Measurements from ENCODE around the gene ZNF503. TPM values are rescaled to one million over a fixed set of nuclear protein-coding genes. Genes with fewer than 3 reads are reported as not detected.

The ZNF503 gene
- total and polyA plus RNA-seq, 2 of the 8 experiments (the other 6 are each of a cell fraction or from before 2014, with no cell fraction given), result 0.03 to 0.13 TPM

DNA sequence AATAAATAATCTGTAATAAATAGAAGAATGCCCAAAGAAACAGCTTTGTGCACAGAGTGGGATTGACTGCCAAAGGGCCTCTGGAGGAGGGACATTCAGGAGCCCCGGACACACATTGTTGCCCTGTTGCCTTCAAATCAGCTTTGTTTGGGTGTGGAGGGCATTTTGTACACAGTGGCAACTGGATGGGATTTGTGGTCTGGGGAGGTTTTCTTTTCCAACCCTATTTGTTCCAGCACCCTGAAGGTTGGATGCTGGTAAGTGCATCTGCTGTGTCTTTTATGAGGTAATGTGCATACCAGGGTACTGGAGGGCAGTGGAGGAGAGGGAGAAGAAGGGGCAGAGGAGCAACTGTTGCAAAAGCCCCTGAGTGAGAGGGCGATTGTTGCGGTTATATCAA is 36.1 kb upstream of the ZNF503 start:
- no peak overlapping the region for H3K14ac ChIP-seq (ENCODE audit: insufficient read length)
- peaks cover 12 to 47% (median 33%) of the 10 kb centered on the region in 4 experiments for H3K27me3 ChIP-seq (replicated peaks in 1 of 4; ENCODE audit: control insufficient read depth in 3 of 4, extremely low read depth in 1 of 4, insufficient read depth in 3 of 4, low read length in 3 of 4)
- no peaks in the 10 kb centered on the region for H3K79me1 ChIP-seq (ENCODE audit: low read depth, low read length)
- no peak overlapping the region for H2AK5ac ChIP-seq (ENCODE audit: low read depth, low read length)
- ChIA-PET CTCF (ENCODE audit: partially characterized antibody) (interaction anchor here (0.5 to 2.2 kb wide), 3 partner anchors 9 to 98 kb away, joined by 3 to 7 read pairs (median 3); no protein-coding TSS in a partner anchor), POLR2A (ENCODE audit: partially characterized antibody) (no interaction called here)
- FAIRE-seq (no peak), DNase-seq (ENCODE audit: low read depth in 1 of 2, low spot score in 2 of 2) (no peak)
- no peak overlapping the region for H3K4ac ChIP-seq (replicated peaks; ENCODE audit: insufficient read length, low read depth, low read length)
- H3K56ac ChIP-seq (replicated peaks; ENCODE audit: insufficient read length, low read depth, low read length), result no peak overlapping the region
- no peak overlapping the region for H4K5ac ChIP-seq (ENCODE audit: insufficient read length, low read depth, low read length)
- no peak overlapping the region for H2BK15ac ChIP-seq (ENCODE audit: low read length)
- no peaks in the 10 kb centered on the region for H3K79me2 ChIP-seq (ENCODE audit: control insufficient read depth in 1 of 2, insufficient read depth in 2 of 2, low read length in 2 of 2)
- H2BK5ac ChIP-seq (ENCODE audit: low read depth, low read length), result no peak overlapping the region
- H3K9ac ChIP-seq (replicated peaks in 1 of 4; ENCODE audit: extremely low read depth in 1 of 4, low read depth in 3 of 4, low read length in 3 of 4), result no peak overlapping the region
- H3K4me3 ChIP-seq (ENCODE audit: extremely low read depth in 1 of 4, insufficient read depth in 2 of 4, low read depth in 3 of 4, low read length in 4 of 4), result no peak overlapping the region
- no peak overlapping the region for H3K4me2 ChIP-seq (ENCODE audit: insufficient read depth in 1 of 2, low read depth in 2 of 2, low read length in 2 of 2)
- H3K23me2 ChIP-seq (ENCODE audit: low read depth, low read length), result no peaks in the 10 kb centered on the region
- no peaks in the 10 kb centered on the region for H4K20me1 ChIP-seq (replicated peaks in 1 of 2; ENCODE audit: control insufficient read depth in 1 of 2, insufficient read depth in 2 of 2, low read length in 2 of 2)
- H2BK20ac ChIP-seq (ENCODE audit: low read length), result no peak overlapping the region
- peaks cover 0 to 2% (median under 1%) of the 10 kb centered on the region in 4 experiments; a peak in 3 of 7 replicates for H3K4me1 ChIP-seq (replicated peaks in 1 of 4; ENCODE audit: control insufficient read depth in 3 of 4, insufficient read depth in 4 of 4, low read length in 3 of 4)
- no peak overlapping the region for H2BK12ac ChIP-seq (ENCODE audit: low read depth, low read length)
- no peak overlapping the region for H4K8ac ChIP-seq (ENCODE audit: extremely low read depth, insufficient read depth, low read length)
- no peak overlapping the region for H3K27ac ChIP-seq (ENCODE audit: low read depth, low read length)
- no peak overlapping the region for H2AFZ ChIP-seq (ENCODE audit: low read length)
- no peak overlapping the region for H3K23ac ChIP-seq (ENCODE audit: insufficient read length)
- no peak overlapping the region for H3K18ac ChIP-seq (ENCODE audit: extremely low read depth, low read length)
- 83% methylated on average over 3 of the region's 3 CpGs; no CpG with 5 or more reads in 1 of the 2 experiments for WGBS, 2 experiments (ENCODE audit: extremely low coverage in 1 of 2, insufficient coverage in 1 of 2, insufficient read length in 1 of 2, insufficient replicate concordance in 2 of 2, low coverage in 1 of 2, low lambda C conversion rate in 2 of 2, missing lambda C conversion rate in 1 of 2)
- no peaks in the 10 kb centered on the region for H3K36me3 ChIP-seq (ENCODE audit: control insufficient read depth in 2 of 4, insufficient read depth in 4 of 4, low read length in 3 of 4)
- no peak overlapping the region for H4K91ac ChIP-seq (replicated peaks; ENCODE audit: insufficient read length, low read length)
- H2BK120ac ChIP-seq (replicated peaks; ENCODE audit: low read depth, low read length), result no peak overlapping the region
- H3K9me3 ChIP-seq (ENCODE audit: insufficient read depth in 2 of 2, low read depth in 1 of 2, low read length in 1 of 2), result no peaks in the 10 kb centered on the region
- no peak for TF ChIP-seq GTF2F1 (IDR thresholded peaks at IDR 0.05; ENCODE audit: borderline replicate concordance, low read depth, low read length)
- TF ChIP-seq TEAD4 (IDR thresholded peaks at IDR 0.05; ENCODE audit: low read depth, low read length), result no peak
- no peak for TF ChIP-seq EZH2 (IDR thresholded peaks at IDR 0.05; ENCODE audit: low read depth, low read length, severe bottlenecking)
- TF ChIP-seq NRF1 (IDR thresholded peaks at IDR 0.05; ENCODE audit: low read depth, low read length), result no peak
- TF ChIP-seq CBX5 (IDR thresholded peaks at IDR 0.05; ENCODE audit: low read depth, low read length), result no peak
- TF ChIP-seq JUND (IDR thresholded peaks at IDR 0.05; ENCODE audit: low read length), result no peak
- TF ChIP-seq SUZ12 (IDR thresholded peaks at IDR 0.05; ENCODE audit: low read length), result no peak
- TF ChIP-seq, protein P1, sequence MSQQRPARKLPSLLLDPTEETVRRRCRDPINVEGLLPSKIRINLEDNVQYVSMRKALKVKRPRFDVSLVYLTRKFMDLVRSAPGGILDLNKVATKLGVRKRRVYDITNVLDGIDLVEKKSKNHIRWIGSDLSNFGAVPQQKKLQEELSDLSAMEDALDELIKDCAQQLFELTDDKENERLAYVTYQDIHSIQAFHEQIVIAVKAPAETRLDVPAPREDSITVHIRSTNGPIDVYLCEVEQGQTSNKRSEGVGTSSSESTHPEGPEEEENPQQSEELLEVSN (IDR thresholded peaks at IDR 0.05), result no peak
- no peak for TF ChIP-seq SAP30 (IDR thresholded peaks at IDR 0.05; ENCODE audit: insufficient read depth, insufficient replicate concordance, low read length)
- no peak for TF ChIP-seq SIRT6 (IDR thresholded peaks at IDR 0.05; ENCODE audit: low read length)
- TF ChIP-seq TAF1 (IDR thresholded peaks at IDR 0.05; ENCODE audit: low read depth, low read length), result no peak
- TF ChIP-seq YY1 (IDR thresholded peaks at IDR 0.05; ENCODE audit: low read depth, low read length), result no peak
- TF ChIP-seq, protein P2, sequence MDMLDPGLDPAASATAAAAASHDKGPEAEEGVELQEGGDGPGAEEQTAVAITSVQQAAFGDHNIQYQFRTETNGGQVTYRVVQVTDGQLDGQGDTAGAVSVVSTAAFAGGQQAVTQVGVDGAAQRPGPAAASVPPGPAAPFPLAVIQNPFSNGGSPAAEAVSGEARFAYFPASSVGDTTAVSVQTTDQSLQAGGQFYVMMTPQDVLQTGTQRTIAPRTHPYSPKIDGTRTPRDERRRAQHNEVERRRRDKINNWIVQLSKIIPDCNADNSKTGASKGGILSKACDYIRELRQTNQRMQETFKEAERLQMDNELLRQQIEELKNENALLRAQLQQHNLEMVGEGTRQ (IDR thresholded peaks at IDR 0.05; ENCODE audit: low read length), result no peak
